HG03280 (cell line): ENCODE results near the gene HYI.
"Not testable (repeated sequence)": the region's sequence is repeated elsewhere in the genome, so short reads cannot be mapped to it uniquely, and the experiment has no call there.

Source experiments
- ATAC-seq: cut with Tn5 transposase; IDR thresholded peaks from one replicate; pipeline ENCODE4 v1.9.1; 2021; ENCODE audit warnings: mild to moderate bottlenecking, moderate library complexity; ENCODE audit not compliant: unreplicated experiment

Gene HYI

DNA sequence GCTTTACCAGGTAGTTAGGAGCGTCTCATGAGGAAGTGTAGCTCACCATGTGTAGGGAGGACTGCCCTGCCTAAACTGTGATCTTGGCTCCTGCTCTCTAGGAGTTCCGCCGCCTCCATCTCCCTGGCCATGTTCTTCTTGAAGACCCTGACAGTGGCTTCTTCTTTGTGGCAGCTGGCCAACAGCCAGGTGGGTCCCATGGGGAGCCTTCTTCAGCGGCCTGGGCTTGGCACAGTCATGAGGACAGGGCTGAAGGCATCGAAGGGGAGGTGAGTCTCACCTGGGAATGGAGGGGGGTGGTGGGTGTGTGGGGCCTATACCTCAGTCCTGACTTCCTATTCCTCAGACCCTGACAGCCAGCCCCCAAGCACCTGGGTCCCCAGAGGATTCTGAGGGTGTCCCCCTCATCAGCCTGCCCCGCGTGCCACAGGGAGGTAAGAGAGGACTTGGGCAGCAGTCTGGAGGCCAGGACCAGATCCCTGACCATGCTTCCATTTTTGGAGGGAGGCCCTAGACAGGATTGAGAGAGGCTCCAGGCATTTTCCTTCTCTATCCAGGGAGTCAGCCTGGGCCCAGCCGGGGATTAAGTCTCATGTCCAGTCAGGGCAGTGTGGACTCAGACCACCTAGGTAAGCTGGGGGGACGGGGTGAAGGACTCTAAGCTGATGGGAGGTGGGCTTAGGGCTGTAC is 21.4 kb downstream of the HYI start:
- no peak for ATAC-seq

- ATAC-seq: no peak
Measured at GRCh38 chr1:43431676-43432075, 22.1 kb downstream of the HYI start.

- no peak for ATAC-seq
Measured at GRCh38 chr1:43430831-43431230, 22.9 kb downstream of the HYI start.

DNA sequence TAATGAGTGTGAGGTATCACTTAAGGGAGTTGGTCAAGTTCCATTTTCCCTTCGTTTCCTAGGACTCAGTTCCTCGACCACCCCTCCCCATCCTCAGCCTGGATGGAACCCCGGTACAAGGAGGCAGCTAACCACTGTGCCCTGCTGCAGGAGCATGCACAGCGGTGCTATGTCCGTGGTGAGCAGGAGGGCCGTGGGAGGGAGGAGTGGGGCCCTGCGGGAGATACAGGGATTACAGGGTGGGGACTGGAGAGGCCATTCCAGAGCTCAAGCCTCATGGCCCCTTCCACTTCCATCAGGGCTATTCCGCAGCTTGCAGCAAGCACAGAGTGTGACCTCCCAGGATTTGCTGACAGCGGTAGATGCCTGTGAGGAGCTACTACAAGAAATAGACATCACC is 25.8 kb downstream of the HYI start:
- no peak for ATAC-seq

DNA sequence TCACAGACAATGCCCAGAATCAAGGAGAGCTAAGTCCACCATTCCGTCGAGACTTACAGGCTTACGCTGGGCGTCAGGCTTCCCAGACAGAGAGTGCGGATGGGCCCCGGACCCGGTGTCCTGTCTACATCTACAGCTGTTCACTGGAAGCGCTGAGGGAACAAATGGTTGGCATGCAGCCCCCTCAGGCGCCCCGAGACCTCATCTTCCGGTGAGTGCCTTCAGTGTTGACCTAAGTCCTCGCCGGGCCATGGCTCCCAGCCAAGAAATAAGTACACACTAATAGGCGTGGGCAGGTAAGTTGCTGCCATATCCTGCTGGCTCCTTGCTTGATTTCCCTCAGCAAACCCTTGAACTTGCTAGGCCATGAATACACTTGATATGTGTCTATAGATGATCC is 26.2 kb downstream of the HYI start:
- no peak for ATAC-seq

DNA sequence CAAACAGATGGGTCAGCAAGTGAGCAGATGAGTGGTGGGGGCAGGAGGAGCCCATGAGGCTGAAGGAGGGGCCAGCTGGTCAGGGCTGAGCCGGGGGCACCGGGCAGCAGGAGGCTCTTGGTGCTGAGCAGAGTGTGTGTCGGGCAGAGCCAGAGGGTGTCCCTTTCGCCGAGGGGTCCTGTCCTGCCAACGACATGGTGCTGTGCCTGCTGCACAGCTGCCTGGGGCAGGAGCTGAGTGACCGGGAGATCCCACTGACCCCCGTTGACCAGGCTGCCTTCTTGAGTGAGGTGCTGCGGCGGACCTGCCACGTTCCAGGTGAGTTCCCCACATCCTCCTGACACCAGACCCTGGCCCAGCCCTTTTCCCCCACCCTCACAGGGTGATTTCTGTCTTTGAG is 27.5 kb downstream of the HYI start:
- ATAC-seq: no peak

- no peak for ATAC-seq
Measured at GRCh38 chr1:43425045-43425444, 28.7 kb downstream of the HYI start.

DNA sequence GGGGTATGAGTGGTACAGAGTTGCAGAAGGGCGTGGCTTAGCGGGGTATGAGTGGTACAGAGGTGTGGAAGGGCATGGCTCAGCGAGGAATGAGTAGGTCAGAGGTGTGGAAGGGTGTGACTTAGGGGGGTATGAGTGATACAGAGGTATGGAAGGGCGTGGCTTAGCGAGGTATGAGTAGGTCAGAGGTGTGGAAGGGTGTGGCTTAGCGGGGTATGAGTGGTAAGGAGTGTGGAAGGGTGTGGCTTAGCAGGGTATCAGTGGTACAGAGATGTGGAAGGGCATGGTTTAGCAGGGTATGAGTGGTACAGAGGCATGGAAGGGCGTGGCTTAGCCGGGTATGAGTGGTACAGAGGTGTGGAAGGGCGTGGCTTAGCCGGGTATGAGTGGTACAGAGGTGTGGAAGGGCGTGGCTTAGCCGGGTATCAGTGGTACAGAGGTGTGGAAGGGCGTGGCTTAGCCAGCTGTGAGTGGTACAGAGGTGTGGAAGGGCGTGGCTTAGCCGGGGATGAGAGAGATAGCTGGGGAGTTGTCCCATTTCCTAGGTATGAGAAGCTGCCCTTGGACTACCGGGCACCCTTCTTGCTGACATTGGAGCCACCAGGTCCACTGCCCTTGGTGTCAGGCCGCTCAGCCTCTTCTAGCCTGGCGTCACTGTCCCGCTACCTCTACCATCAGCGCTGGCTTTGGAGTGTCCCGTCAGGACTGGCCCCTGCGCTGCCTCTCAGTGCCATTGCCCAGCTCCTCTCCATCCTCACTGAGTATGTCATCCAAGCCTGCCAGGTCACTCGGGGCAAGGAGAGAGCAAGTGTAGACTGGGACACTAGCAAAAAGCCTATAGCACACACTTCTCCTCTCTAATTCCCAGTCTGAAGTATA is 29.8 kb downstream of the HYI start:
- ATAC-seq: no peak

GRCh38 chr1:43422995-43423671 is 30.6 kb downstream of the HYI start:
- no peak for ATAC-seq

- no peak for ATAC-seq
Measured at GRCh38 chr1:43421976-43422750, 31.6 kb downstream of the HYI start.

DNA sequence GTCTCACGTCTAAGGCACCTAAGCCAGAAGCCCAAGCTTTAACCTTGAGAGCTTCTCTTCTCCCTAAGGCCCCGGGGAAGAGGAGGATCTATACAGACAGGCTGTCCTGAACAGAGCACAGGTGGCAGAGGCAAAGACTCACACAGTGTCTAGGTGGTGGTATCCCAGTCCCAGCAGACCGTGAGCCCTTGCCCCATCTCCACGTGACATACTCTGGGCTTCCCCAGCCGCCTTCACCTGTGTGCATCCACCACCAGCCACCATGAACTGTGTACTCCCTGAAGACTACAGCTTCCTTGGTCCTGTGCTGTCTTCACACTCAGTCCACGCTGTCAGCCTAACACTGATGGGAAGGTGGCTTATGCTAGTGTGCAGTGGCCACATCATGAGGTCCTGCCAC is 32.3 kb downstream of the HYI start:
- ATAC-seq: no peak

DNA sequence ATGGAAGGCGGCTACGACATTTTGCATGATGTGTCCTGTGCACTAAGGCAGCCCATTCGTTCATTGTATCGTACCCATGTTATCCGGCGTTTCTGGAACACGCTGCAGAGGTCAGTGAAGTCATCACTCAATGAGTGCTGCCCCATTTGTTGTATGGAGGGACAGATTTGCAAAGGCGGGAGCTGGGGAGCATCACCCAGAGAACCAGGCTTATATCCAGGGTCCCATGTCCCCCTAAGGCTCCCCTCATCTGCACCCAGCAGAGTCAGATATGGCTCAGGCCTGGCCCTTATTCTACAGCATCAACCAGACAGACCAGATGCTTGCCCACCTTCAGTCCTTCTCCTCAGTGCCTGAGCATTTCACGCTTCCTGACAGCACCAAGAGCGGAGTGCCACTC is 32.9 kb downstream of the HYI start:
- ATAC-seq: no peak

DNA sequence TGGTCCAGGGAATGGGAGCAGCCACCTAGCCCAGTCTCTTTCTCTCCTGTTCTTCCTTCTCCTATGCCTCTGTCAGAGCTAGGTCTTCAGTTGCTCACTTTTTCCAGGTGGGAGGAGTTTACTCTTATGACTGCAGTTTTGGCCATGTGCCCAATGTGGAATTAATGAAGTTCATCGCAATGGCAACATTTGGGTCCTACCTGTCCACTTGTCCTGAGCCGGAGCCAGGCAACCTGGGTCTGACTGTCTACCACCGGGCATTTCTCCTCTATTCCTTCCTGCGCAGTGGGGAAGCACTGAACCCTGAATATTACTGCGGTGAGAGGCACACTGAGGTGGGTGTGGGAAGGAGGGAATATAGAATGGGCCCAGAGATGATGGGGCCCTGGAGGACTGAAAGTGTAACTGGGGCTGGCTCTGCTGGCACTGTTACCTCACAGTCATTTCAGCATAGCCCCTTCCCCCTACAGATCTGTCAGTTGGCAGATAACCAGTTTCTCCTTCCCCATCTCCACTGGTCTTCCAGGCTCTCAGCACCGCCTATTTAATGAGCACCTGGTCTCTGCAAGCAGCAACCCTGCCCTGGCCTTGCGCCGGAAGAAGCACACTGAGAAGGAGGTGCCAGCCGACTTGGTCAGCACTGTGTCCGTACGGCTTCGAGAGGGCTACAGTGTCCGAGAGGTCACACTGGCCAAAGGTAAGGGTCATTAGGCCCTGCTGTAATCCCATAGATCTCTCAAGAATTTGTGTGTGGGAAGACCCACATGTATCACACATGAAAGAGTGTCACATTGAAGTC is 33.9 kb downstream of the HYI start:
- no peak for ATAC-seq

DNA sequence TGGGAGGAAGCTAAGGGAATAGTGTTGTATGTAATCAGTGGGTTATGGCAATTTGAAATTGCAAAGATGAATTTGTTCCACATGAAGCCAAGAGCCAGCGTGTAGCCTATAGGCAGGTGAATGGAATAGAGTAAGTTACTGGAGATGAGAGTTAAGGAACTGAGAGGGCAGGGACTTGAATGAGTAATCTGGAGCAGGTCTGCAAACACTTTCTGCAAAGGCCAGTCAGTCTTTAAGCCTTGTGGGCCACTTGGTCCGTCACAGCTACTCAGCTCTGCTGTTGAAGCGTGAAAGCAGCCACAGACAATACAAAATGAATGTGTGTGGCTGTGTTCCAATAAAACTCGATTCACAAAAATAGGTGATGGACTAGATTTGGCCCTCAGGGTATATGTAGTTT is 34.9 kb downstream of the HYI start:
- no peak for ATAC-seq

GRCh38 chr1:43415901-43416300 is 37.8 kb downstream of the HYI start:
- ATAC-seq: no peak

DNA sequence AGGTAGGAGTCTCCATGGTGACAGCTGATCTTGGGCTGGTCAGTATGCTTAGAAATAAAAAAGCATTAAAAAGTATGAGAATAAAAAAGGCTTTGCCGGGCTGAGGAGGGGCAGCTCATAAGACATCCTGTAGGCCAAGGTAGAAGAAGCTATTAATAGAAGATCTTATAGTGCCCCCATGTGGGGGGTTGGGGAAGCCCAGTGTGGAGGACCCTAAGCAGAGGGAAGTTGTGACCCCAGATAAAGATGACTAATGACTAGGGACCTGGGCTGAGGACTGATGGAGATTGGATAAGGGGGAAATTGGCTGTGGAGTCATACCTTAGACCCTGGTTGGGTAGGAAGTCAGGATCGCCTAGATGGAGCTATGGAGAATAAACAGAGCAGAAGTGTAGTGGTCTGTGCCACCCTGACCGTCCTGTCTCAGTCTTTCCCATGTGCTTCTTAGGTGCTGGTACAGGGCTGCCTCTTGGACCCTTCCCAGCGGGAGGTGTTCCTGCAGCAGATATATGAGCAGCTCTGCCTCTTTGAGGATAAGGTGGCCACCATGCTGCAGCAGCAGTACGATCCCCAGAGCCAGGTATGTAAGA is 39.0 kb downstream of the HYI start:
- ATAC-seq: no peak

GRCh38 chr1:43413426-43413825 is 40.3 kb downstream of the HYI start:
- ATAC-seq: not testable (repeated sequence)

DNA sequence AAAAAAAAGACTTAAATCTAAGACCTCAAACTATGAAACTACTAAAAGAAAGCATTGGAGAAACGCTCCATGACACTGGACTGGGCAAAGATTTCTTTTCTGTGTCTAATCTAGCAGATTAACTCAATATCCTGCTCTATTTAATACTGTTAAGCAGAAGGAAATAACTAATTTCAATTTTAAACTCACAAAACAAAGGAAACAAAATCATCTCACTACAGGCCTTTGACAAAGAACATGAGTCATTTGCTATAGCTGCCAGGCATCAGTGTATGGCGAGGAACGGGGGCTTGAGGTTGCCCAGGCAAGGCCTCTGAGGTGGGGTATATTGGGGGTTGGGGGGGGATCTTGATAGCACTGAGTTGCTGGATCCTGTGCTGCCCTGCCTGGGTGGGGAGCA is 43.2 kb downstream of the HYI start:
- ATAC-seq: no peak

GRCh38 chr1:43405876-43406234 is 47.9 kb downstream of the HYI start:
- no peak for ATAC-seq
